DMS 273 (cell line): ENCODE results near the gene FERMT3.
"Not testable (repeated sequence)": the region's sequence is repeated elsewhere in the genome, so short reads cannot be mapped to it uniquely, and the experiment has no call there.

ENCODE experiments used
- DNase-seq: peaks from one replicate; lab custom pipeline; 2025; ENCODE audit not compliant: unreplicated experiment; lab: John Stamatoyannopoulos, UW

Gene FERMT3

GRCh38 chr11:64233913-64234586 lies 27.5 kb downstream of the FERMT3 start, which contains the start of gene VEGFB:
Gene VEGFB, plus strand, starts transcription at chr11:64234584. Its CDS starts 250 bp downstream, at chr11:64234834.
- DNase-seq: peak; percentile 61

- DNase-seq: peak; percentile 71
Observed at GRCh38 chr11:64234647-64235379, 28.3 kb downstream of the FERMT3 start.

GRCh38 chr11:64235437-64236161 lies 29.1 kb downstream of the FERMT3 start:
- DNase-seq: no peak

GRCh38 chr11:64237484-64237951 lies 31.0 kb downstream of the FERMT3 start:
- no peak for DNase-seq

GRCh38 chr11:64238076-64238475 lies 31.6 kb downstream of the FERMT3 start:
- DNase-seq: no peak

GRCh38 chr11:64238999-64239398 lies 32.5 kb downstream of the FERMT3 start:
- DNase-seq: no peak

- DNase-seq: no peak
Observed at GRCh38 chr11:64239662-64240434, 33.3 kb downstream of the FERMT3 start.

GRCh38 chr11:64240435-64241240 lies 34.1 kb downstream of the FERMT3 start, which contains the start of gene FKBP2:
Gene FKBP2, plus strand, starts transcription at chr11:64241095. Its CDS starts 1,293 bp downstream, at chr11:64242388.
- peak; percentile 97 for DNase-seq

GRCh38 chr11:64241241-64241490 lies 34.6 kb downstream of the FERMT3 start:
- DNase-seq: peak; percentile 97

GRCh38 chr11:64241491-64242374 lies 35.2 kb downstream of the FERMT3 start:
- peak; percentile 56 for DNase-seq

- no peak for DNase-seq
Observed at GRCh38 chr11:64243236-64243854, 36.8 kb downstream of the FERMT3 start.

- DNase-seq: no peak
Observed at GRCh38 chr11:64244107-64244506, 37.6 kb downstream of the FERMT3 start.

GRCh38 chr11:64244966-64245365 lies 38.4 kb downstream of the FERMT3 start:
- DNase-seq: no peak

GRCh38 chr11:64245401-64245796 lies 38.9 kb downstream of the FERMT3 start:
- DNase-seq: peak; percentile 66

- peak; percentile 78 for DNase-seq
Observed at GRCh38 chr11:64245797-64246620, 39.5 kb downstream of the FERMT3 start.

GRCh38 chr11:64246621-64246870 lies 40.0 kb downstream of the FERMT3 start:
- DNase-seq: not testable (repeated sequence)

GRCh38 chr11:64246871-64247728 lies 40.6 kb downstream of the FERMT3 start, which contains the start of gene PPP1R14B:
Gene PPP1R14B, minus strand, starts transcription at chr11:64246943. Its CDS starts 270 bp downstream, at chr11:64246673.
- peak; percentile 94 for DNase-seq
